Loucy (cell line): ENCODE measurements around the gene CHST11.

ENCODE experiments used
- EZH2phosphoT487 ChIP-seq: fragments of 200-600 bp; IDR thresholded peaks from 2 replicates; pipeline ENCODE4 v1.6.1; 2018; ENCODE audit warnings: antibody characterized with exemption, mild to moderate bottlenecking, moderate library complexity, borderline replicate concordance
- TF ChIP-seq, protein P1 (sequence below): fragments of 200-600 bp; sonication (generic); conservative IDR thresholded peaks from 2 replicates; pipeline ENCODE4 v1.5.1; 2014; ENCODE audit warnings: mild to moderate bottlenecking, antibody characterized with exemption, low read length

DNA sequence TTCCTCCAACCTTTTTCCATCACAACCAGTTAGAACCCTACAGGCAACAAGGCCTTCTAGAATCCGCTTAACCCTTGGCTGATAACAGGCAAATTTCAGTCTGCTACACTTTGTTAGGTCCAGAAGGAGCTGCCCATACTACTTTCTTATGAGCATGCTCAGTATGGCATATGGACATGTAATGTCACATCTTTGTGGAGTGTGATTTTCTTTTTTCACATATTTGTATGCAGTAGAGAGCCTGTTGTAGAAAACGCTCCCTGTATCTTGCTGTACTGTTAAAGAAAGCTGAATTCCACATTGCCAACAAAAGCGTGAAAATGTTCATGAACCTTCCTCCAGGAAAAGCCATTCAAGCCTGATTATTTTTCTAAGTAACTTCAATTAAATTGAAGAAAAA is 304.9 kb downstream of the CHST11 start:
- TF ChIP-seq, protein P1, sequence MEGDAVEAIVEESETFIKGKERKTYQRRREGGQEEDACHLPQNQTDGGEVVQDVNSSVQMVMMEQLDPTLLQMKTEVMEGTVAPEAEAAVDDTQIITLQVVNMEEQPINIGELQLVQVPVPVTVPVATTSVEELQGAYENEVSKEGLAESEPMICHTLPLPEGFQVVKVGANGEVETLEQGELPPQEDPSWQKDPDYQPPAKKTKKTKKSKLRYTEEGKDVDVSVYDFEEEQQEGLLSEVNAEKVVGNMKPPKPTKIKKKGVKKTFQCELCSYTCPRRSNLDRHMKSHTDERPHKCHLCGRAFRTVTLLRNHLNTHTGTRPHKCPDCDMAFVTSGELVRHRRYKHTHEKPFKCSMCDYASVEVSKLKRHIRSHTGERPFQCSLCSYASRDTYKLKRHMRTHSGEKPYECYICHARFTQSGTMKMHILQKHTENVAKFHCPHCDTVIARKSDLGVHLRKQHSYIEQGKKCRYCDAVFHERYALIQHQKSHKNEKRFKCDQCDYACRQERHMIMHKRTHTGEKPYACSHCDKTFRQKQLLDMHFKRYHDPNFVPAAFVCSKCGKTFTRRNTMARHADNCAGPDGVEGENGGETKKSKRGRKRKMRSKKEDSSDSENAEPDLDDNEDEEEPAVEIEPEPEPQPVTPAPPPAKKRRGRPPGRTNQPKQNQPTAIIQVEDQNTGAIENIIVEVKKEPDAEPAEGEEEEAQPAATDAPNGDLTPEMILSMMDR, result no peak
- TF ChIP-seq EZH2phosphoT487, result no peak
